SK-N-SH treated with all-trans-retinoic acid at 6 μM for 48 hours (cell line): Measurements from ENCODE around the gene OSGEPL1.

Experiments
- ATAC-seq: fragments of 200-7000 bp; cut with Tn5 transposase; 3 replicates; pipeline ENCODE4 v1.9.1; 2020; ENCODE audit warnings: mild to moderate bottlenecking, moderate library complexity
- ARNTL ChIP-seq: fragments of 450-650 bp; formaldehyde crosslinking; IDR thresholded peaks from 2 replicates; pipeline ENCODE4 v1.5.0; 2020; ENCODE audit warnings: low read depth, mild to moderate bottlenecking, moderate library complexity, borderline replicate concordance
- BACH2 ChIP-seq: fragments of 250-450 bp; sonication (Bioruptor Pico); IDR thresholded peaks from 2 replicates; pipeline ENCODE4 v1.9.0; 2021; ENCODE audit warnings: mild to moderate bottlenecking, borderline replicate concordance
- CSRNP3 ChIP-seq: fragments of 250-450 bp; sonication (Bioruptor Pico); IDR thresholded peaks from 2 replicates; pipeline ENCODE4 v1.5.1; 2021; ENCODE audit warnings: mild to moderate bottlenecking, moderate library complexity
- ESRRG ChIP-seq: fragments of 250-450 bp; sonication (Bioruptor Pico); IDR thresholded peaks from 2 replicates; pipeline ENCODE4 v1.6.1; 2021; ENCODE audit warnings: mild to moderate bottlenecking
- GLIS3 ChIP-seq: fragments of 250-450 bp; sonication (Bioruptor Pico); IDR thresholded peaks from 2 replicates; pipeline ENCODE4 v1.5.0; 2020; ENCODE audit warnings: mild to moderate bottlenecking, moderate library complexity
- OSR1 ChIP-seq: fragments of 250-450 bp; sonication (Bioruptor Pico); IDR thresholded peaks from 2 replicates; pipeline ENCODE4 v1.8.0; 2022; ENCODE audit warnings: moderate library complexity, mild to moderate bottlenecking, inconsistent platforms
- PPARA ChIP-seq: fragments of 250-450 bp; sonication (Bioruptor Pico); IDR thresholded peaks from 2 replicates; pipeline ENCODE4 v1.5.0; 2020; ENCODE audit warnings: mild to moderate bottlenecking, borderline replicate concordance
- RARB ChIP-seq: fragments of 250-450 bp; sonication (Bioruptor Pico); IDR thresholded peaks from 2 replicates; pipeline ENCODE4 v1.8.0; 2021; ENCODE audit warnings: mild to moderate bottlenecking, moderate library complexity
- SNAI2 ChIP-seq: fragments of 250-450 bp; sonication (Bioruptor Pico); IDR thresholded peaks from 2 replicates; pipeline ENCODE4 v1.5.0; 2020; ENCODE audit warnings: mild to moderate bottlenecking, moderate library complexity
- TCF4 ChIP-seq: fragments of 250-450 bp; sonication (Bioruptor Pico); IDR thresholded peaks from 2 replicates; pipeline ENCODE4 v1.8.0; 2021; ENCODE audit warnings: mild to moderate bottlenecking, moderate library complexity, borderline replicate concordance
- TOX ChIP-seq: fragments of 250-450 bp; sonication (Bioruptor Pico); IDR thresholded peaks from 2 replicates; pipeline ENCODE4 v1.8.0; 2021; ENCODE audit warnings: mild to moderate bottlenecking, moderate library complexity, borderline replicate concordance
- ZC3H10 ChIP-seq: fragments of 250-450 bp; sonication (Bioruptor Pico); IDR thresholded peaks from 2 replicates; pipeline ENCODE4 v1.5.1; 2021; ENCODE audit warnings: mild to moderate bottlenecking, moderate library complexity
- ZFP30 ChIP-seq: fragments of 450-650 bp; formaldehyde crosslinking; IDR thresholded peaks from 2 replicates; pipeline ENCODE4 v1.5.0; 2022; ENCODE audit warnings: mild to moderate bottlenecking, moderate library complexity
- ZNF565 ChIP-seq: fragments of 450-650 bp; formaldehyde crosslinking; conservative IDR thresholded peaks from 2 replicates; pipeline ENCODE4 v1.5.0; 2020; ENCODE audit warnings: low read depth, mild to moderate bottlenecking, moderate library complexity
- ZNF70 ChIP-seq: fragments of 450-650 bp; formaldehyde crosslinking; IDR thresholded peaks from 2 replicates; pipeline ENCODE4 v1.5.0; 2020; ENCODE audit warnings: mild to moderate bottlenecking, moderate library complexity
- ZNF8 ChIP-seq: fragments of 450-650 bp; formaldehyde crosslinking; IDR thresholded peaks from 2 replicates; pipeline ENCODE4 v1.5.0; 2020; ENCODE audit warnings: mild to moderate bottlenecking, moderate library complexity
- TF ChIP-seq, protein P1 (sequence below): fragments of 250-450 bp; sonication (Bioruptor Pico); IDR thresholded peaks from 2 replicates; pipeline ENCODE4 v1.8.0; 2020; ENCODE audit warnings: mild to moderate bottlenecking, moderate library complexity, borderline replicate concordance
- TF ChIP-seq, protein P2 (sequence below): fragments of 250-450 bp; sonication (Bioruptor Pico); IDR thresholded peaks from 2 replicates; pipeline ENCODE4 v1.5.1; 2020; ENCODE audit warnings: low read depth, mild to moderate bottlenecking, moderate library complexity
- TF ChIP-seq, protein P3 (sequence below): fragments of 250-450 bp; sonication (Bioruptor Pico); IDR thresholded peaks from 2 replicates; pipeline ENCODE4 v1.5.0; 2020; ENCODE audit warnings: mild to moderate bottlenecking, moderate library complexity
- TF ChIP-seq, protein P4 (sequence below): fragments of 250-450 bp; sonication (Bioruptor Pico); IDR thresholded peaks from 2 replicates; pipeline ENCODE4 v1.8.0; 2021; ENCODE audit warnings: low read depth, mild to moderate bottlenecking, moderate library complexity, borderline replicate concordance

Gene OSGEPL1

GRCh38 chr2:189729430-189729829 is 33.2 kb downstream of the OSGEPL1 start:
- TF ChIP-seq TOX (CRISPR knock-in tag) (no peak), PPARA (CRISPR knock-in tag) (no peak), ZFP30 (CRISPR knock-in tag) (no peak)
- TF ChIP-seq, protein P1, sequence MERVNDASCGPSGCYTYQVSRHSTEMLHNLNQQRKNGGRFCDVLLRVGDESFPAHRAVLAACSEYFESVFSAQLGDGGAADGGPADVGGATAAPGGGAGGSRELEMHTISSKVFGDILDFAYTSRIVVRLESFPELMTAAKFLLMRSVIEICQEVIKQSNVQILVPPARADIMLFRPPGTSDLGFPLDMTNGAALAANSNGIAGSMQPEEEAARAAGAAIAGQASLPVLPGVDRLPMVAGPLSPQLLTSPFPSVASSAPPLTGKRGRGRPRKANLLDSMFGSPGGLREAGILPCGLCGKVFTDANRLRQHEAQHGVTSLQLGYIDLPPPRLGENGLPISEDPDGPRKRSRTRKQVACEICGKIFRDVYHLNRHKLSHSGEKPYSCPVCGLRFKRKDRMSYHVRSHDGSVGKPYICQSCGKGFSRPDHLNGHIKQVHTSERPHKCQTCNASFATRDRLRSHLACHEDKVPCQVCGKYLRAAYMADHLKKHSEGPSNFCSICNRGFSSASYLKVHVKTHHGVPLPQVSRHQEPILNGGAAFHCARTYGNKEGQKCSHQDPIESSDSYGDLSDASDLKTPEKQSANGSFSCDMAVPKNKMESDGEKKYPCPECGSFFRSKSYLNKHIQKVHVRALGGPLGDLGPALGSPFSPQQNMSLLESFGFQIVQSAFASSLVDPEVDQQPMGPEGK (CRISPR knock-in tag), result no peak
- ATAC-seq, result no peak

GRCh38 chr2:189726849-189727248 is 35.7 kb downstream of the OSGEPL1 start:
- ATAC-seq, result no peak
- TF ChIP-seq ARNTL (CRISPR knock-in tag) (no peak), ESRRG (CRISPR knock-in tag) (no peak), GLIS3 (CRISPR knock-in tag) (no peak), SNAI2 (CRISPR knock-in tag) (no peak), OSR1 (CRISPR knock-in tag) (no peak), ZFP30 (CRISPR knock-in tag) (no peak), ZNF8 (CRISPR knock-in tag) (no peak), PPARA (CRISPR knock-in tag) (no peak), ZC3H10 (no peak), BACH2 (CRISPR knock-in tag) (no peak), CSRNP3 (CRISPR knock-in tag) (no peak), ZNF565 (no peak), TOX (CRISPR knock-in tag) (no peak)
- TF ChIP-seq, protein P2, sequence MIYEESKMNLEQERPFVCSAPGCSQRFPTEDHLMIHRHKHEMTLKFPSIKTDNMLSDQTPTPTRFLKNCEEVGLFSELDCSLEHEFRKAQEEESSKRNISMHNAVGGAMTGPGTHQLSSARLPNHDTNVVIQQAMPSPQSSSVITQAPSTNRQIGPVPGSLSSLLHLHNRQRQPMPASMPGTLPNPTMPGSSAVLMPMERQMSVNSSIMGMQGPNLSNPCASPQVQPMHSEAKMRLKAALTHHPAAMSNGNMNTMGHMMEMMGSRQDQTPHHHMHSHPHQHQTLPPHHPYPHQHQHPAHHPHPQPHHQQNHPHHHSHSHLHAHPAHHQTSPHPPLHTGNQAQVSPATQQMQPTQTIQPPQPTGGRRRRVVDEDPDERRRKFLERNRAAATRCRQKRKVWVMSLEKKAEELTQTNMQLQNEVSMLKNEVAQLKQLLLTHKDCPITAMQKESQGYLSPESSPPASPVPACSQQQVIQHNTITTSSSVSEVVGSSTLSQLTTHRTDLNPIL (CRISPR knock-in tag), result no peak
- TF ChIP-seq, protein P3, sequence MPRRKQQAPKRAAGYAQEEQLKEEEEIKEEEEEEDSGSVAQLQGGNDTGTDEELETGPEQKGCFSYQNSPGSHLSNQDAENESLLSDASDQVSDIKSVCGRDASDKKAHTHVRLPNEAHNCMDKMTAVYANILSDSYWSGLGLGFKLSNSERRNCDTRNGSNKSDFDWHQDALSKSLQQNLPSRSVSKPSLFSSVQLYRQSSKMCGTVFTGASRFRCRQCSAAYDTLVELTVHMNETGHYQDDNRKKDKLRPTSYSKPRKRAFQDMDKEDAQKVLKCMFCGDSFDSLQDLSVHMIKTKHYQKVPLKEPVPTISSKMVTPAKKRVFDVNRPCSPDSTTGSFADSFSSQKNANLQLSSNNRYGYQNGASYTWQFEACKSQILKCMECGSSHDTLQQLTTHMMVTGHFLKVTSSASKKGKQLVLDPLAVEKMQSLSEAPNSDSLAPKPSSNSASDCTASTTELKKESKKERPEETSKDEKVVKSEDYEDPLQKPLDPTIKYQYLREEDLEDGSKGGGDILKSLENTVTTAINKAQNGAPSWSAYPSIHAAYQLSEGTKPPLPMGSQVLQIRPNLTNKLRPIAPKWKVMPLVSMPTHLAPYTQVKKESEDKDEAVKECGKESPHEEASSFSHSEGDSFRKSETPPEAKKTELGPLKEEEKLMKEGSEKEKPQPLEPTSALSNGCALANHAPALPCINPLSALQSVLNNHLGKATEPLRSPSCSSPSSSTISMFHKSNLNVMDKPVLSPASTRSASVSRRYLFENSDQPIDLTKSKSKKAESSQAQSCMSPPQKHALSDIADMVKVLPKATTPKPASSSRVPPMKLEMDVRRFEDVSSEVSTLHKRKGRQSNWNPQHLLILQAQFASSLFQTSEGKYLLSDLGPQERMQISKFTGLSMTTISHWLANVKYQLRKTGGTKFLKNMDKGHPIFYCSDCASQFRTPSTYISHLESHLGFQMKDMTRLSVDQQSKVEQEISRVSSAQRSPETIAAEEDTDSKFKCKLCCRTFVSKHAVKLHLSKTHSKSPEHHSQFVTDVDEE (CRISPR knock-in tag), result no peak

GRCh38 chr2:189726271-189726670 is 36.3 kb downstream of the OSGEPL1 start:
- no peak for ATAC-seq
- no peak for TF ChIP-seq TOX (CRISPR knock-in tag)

GRCh38 chr2:189723192-189723591 is 39.4 kb downstream of the OSGEPL1 start:
- no peak for ATAC-seq
- TF ChIP-seq ZFP30 (CRISPR knock-in tag), result no peak
- TF ChIP-seq TCF4, result no peak
- TF ChIP-seq GLIS3 (CRISPR knock-in tag), result no peak
- TF ChIP-seq, protein P2 (CRISPR knock-in tag), result no peak
- no peak for TF ChIP-seq SNAI2 (CRISPR knock-in tag)
- TF ChIP-seq CSRNP3 (CRISPR knock-in tag), result no peak
- TF ChIP-seq, protein P3 (CRISPR knock-in tag), result no peak
- no peak for TF ChIP-seq ZNF70
- TF ChIP-seq, protein P4, sequence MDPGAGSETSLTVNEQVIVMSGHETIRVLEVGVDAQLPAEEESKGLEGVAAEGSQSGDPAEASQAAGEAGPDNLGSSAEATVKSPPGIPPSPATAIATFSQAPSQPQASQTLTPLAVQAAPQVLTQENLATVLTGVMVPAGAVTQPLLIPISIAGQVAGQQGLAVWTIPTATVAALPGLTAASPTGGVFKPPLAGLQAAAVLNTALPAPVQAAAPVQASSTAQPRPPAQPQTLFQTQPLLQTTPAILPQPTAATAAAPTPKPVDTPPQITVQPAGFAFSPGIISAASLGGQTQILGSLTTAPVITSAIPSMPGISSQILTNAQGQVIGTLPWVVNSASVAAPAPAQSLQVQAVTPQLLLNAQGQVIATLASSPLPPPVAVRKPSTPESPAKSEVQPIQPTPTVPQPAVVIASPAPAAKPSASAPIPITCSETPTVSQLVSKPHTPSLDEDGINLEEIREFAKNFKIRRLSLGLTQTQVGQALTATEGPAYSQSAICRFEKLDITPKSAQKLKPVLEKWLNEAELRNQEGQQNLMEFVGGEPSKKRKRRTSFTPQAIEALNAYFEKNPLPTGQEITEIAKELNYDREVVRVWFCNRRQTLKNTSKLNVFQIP (CRISPR knock-in tag), result no peak
- TF ChIP-seq RARB (CRISPR knock-in tag), result no peak
- no peak for TF ChIP-seq PPARA (CRISPR knock-in tag)
